ENCODE measurements around the gene MDFIC2. TPM values are rescaled to one million over a fixed set of nuclear protein-coding genes. Genes with fewer than 3 reads are reported as not detected.
"Not testable (repeated sequence)": the region's sequence is repeated elsewhere in the genome, so short reads cannot be mapped to it uniquely, and the experiment has no call there.

Gene MDFIC2
- total RNA-seq, 1 donor from 2014 or later = not detected

DNA sequence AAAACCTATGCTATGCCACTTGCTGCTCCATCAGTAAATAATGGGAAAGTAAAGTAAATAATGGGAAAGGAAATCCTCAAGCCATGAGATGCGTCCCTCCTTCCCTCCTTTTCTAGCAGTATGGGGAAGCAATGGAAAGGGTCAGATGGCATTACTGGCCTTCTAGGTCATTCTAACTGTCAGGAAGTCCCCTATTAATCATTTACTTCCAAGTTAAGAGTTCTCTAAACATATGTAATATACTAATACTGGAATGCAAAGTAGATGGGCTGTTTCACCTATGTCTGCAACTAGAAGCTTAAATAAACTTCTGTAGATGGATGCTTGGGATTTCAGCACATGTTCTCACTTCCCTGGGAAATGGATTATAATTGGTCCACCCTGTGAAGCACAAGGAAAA is 55.9 kb downstream of the MDFIC2 start:
- DNase-seq (ENCODE audit: low spot score) = no peak

DNA sequence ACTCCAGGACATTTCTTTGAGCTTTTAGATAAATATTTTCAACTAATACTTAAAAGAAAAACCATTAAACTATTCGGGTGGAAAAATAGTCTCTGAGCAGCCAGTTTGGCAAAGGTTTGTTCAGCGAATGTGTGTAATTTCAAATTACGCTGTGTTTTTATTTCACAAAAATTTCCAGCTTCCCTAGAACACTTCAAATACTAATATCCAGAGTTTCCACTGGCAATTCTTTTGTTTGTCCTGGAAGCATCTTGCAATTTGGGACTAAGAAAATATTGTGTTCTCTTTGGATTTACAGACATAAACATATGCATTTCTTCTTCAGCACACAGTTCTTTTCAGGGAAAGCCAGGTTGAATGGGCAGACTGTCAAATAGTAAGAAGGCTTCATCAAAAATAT is 61.9 kb downstream of the MDFIC2 start:
- no peak for DNase-seq (ENCODE audit: low spot score)

DNA sequence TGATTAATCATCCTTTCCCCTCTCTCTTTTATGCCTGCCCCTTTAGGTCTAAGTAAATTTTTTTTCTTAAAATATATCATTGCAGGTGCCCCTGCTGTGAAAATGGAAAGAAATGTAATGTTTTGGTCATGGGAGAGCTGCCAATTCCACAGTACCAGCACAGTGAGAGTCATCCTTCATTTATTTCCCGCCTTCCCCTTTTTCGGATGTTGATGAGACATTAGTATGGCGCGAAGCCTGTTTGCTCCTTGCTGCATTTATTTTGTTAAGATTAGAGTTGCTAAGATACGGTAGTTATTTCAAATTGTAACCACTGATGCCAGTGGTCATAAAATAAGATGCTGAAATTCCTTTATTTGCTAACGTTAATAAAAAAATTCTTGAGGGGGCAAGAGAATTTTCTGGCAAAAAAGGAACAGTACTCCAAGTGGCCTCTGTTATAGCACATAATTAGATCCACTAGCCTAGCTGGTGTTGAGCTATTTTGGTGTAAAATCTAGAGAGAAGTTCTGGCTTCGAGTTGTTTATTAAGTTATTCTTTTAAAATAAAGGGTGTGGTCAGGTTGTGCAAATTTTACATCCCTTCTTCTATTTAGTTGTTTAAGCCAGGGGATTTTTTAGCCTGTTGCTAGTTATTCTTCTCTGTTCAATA is 62.8 kb downstream of the MDFIC2 start:
- no peak for DNase-seq (ENCODE audit: low spot score)

DNA sequence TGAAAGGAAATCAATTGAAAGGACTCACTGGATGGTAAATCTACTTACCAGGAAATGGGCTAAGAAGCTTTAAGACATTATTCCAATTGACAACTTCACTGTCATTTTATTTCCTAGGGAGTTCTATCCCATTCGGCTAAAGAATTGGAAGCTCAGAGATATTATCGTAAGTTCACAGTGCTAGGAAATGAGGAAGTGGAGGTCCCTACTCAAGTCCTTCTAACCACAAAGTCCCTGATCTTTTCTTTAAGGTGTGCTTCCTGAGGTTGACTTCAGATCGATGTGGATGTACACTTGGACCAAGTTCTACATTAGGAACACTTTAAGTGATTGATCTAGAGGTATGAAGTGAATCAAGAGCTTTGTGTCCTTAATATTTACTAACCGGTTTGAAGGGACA is 63.6 kb downstream of the MDFIC2 start:
- DNase-seq (ENCODE audit: low spot score) = no peak

DNA sequence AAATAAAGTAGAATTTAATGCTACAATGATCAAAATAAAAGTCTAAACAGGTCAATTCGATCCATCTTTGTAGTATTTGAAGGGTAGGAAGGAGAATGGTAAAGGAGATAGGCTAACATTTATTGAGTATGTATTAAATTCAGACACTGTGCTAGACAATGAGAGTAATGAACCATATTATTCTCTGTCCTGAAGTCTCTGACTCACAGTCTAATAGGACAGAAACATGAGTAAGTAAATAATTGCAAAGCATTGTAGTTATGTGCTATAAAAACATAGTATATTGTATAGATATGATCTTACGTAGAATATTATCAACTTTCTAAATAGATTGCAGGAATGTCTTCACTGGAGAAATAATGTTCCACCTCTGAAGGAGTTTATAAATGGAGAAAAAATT is 64.5 kb downstream of the MDFIC2 start:
- no peak for DNase-seq (ENCODE audit: low spot score)

DNA sequence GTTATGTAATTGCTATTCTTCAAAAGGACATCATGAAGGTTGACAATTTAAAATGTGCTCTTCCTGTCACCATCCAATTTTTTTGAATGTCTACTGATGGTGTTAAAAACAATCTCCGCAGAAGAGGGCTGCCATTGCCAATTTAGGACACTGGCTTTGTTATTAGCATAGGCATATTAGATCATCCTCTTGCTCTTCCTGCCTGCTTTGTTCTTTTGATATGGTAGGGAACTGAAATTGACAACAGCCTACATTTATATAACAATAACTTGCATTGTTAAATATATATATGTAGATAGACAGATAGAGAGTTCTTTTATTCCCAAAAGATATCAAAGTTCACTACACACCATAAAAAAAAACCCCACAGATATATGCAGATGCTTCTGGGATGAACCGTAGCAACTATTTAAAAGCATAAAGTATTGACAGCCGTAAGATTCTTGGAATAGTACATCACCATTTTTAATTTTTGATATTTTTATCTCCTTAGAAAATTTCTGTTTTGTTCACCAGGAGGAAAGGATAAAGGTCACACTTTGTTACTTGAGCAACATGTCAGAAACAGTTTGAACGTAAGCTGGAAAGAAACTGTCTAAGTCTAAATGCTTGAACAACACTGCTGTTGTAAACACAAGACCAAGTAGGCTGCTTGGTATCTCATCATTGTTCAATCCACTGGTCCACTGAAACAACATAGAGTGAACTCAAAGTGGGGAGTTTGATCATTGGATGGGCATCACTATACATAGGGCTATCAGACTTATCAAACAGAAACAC is 66.5 kb downstream of the MDFIC2 start:
- DNase-seq (ENCODE audit: low spot score) = no peak

DNA sequence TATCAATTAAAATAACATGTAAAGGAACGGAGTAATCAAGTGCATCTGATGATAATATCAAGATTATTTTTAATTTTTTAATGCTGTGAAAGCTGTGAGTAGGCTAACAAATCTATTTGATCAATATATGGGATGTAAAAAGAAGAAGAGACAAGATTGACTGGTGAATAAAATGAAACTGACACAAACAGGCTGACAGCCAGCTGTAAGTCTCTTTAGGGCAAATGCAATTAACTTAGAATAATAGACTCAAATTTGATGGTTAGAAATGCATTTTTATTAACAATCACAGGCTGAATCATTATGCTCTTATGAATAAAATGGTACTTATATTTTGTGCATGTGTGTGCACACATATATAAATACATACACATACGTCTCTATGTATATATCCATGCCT is 68.0 kb downstream of the MDFIC2 start:
- DNase-seq (ENCODE audit: low spot score) = no peak

DNA sequence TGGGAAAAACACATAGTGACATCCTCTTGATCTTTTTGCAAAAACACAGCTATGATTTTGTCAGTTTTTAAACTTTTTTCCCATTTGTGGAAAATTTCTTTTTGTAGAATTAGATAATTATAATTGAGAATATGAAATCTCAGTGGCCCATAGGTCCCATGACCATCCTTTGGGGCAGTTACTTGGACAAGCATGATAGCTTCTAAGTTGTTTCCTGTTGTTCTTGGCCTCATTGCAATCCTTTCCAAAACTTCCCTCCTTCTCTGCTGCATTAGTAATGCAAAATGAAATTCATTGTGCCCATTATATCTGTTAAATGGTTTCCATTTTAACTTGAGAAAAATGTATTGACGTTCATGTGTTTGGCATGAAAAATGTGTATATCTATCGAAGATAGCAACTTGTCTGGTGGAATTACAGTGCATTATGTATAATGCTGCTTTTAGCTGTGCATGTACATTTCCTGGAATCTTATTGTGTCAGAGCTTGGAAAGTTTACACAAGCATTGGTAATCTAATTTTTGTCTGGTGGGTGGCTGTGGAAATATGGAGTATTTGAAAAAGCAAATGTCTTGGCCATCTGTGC is 70.0 kb downstream of the MDFIC2 start:
- DNase-seq (ENCODE audit: low spot score) = no peak

DNA sequence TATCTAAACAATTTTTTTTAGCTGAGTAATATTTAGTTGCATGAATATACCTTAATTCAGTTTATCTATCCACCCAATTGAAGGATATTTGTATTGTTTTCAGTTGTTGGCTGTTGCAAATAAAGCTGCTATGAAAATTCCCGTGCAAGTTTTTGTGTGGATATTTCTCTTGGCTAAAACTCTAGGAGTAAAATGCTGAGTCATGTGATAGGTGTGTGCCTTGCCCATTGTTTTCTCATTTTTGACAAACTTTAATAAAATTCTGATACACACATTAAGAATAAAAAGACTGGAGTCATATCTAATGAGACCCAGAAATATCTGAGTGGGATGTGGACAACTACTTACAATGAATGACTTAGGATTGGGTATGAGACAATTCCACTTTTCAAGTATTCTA is 78.6 kb downstream of the MDFIC2 start:
- no peak for DNase-seq (ENCODE audit: low spot score)

DNA sequence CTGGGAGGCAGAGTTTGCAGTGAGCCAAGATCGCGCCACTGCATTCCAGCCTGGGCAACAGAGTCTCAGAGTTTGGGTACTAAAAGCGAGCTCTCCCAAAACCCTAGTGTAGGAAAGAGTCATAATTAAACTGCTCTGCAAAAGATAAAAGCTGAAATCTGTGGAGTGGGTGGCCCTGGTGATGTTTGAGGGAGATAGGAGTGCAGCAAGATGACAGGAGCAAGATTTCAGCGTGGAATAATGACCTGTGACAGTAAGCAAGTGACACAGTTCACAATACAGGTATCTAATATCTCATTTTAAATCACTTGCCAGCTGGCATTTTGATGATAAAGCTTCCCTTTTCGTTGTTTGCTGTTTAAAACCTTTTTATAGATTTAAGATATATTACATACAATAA is 79.3 kb downstream of the MDFIC2 start:
- no peak for DNase-seq (ENCODE audit: low spot score)

DNA sequence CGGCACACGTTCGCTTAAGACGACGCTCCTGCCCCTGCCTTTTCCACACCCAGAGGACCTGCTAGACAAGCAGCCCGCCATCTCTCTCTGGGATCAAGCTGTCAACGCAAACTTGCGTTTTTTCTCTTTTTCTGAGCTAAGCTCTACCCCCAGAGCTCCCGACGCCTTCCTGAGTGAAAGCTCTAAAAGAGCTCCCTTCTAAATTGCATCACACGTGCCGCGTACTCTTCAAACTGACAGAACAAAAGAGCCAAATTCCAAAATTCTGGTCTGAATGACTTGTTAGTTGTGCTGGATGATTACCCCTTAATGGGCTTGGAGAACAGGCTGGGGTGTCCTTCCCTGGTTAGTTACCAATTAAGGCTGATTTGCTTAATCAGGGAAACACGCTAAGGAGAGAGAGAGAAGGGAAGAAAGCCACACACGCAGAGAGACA is 81.2 kb downstream of the MDFIC2 start:
- DNase-seq (ENCODE audit: low spot score) = no peak

DNA sequence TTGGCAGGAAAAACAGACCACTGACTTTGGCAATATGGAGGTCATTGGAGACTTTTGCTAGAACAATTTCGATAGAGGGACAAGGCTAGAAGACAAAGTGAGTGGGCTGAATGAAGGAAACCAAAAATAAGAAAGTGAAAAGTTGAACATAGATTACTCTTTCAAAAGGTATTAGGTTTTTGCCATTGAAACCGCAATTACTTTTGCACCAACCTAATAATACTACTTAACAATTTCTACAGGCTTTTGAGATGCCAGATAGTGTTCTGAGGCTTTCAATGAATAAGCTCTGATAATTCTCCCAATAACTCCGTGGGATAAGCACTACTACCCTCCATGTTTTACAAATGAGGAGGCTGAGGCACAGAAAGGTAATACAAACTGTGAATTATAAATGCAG is 85.0 kb downstream of the MDFIC2 start:
- DNase-seq (ENCODE audit: low spot score) = no peak

DNA sequence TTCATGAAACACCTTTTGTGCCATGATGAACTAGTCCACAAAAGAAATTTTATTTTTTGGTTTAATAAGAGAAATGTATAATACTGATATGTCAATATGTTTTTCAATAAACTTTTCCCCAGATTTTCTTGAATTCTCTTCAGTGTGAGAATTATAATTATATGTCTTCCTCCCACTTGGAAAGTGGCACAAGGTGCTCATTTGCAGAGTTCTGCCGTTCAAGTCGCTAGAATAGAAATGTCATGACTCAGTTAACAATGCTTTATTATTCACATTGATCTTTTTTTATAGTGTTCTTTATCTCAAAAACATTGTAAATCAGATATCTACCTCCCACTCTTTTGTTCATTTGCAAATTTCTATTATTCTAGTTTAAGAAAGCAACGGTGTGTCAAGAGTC is 87.3 kb downstream of the MDFIC2 start:
- no peak for DNase-seq (ENCODE audit: low spot score)

DNA sequence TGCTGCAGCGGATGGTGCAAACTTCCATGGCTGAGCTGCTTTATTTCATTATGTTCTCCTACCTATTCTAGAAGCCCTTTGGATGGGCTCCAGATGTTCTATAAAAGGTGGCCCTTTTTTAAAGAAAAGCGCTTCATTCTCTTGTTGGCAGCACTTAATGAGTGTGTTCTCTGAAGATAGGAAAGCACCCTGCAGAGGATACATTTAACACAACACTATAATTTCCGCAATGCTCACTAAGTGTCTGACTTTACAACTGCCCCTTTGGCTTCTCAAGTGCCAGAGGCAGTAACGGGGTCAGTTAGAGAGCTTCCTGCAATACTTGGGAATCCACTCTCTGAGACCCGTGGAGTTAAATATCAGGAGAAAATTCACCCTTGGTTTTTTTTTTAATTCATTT is 88.1 kb downstream of the MDFIC2 start:
- no peak for DNase-seq (ENCODE audit: low spot score)

DNA sequence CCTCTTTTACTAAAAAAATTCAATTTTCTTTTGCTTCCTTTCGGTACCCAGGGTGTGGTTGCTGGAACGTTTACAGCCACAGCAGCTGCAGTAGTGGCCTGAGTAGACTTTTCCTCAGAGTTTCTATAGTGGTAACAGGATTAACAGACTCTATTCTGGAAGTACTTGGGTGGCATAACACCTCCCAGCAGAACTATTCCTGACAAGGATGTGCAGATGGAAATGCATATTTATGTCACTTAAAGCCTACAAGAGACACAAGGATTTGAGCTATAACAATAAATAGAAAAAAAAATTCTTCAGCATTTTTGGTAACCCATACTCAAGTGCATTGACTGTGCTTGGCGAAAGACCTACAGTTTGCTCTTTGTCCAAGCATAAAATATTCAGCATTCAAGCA is 94.0 kb downstream of the MDFIC2 start:
- DNase-seq (ENCODE audit: low spot score) = no peak

DNA sequence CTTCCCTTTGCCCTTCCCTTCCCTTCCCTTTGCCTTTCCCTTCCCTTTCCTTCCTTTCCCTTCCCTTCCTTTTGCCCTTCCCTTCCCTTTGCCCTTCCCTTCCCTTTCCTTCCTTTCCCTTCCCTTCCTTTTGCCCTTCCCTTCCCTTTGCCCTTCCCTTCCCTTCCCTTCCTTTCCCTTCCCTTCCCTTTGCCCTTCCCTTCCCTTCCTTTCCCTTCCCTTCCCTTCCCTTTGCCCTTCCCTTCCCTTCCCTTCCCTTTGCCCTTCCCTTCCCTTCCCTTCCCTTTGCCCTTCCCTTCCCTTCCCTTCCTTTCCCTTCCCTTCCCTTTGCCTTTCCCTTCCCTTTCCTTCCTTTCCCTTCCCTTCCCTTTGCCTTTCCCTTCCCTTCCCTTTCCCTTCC is 101.2 kb downstream of the MDFIC2 start:
- DNase-seq (ENCODE audit: low spot score) = not testable (repeated sequence)

DNA sequence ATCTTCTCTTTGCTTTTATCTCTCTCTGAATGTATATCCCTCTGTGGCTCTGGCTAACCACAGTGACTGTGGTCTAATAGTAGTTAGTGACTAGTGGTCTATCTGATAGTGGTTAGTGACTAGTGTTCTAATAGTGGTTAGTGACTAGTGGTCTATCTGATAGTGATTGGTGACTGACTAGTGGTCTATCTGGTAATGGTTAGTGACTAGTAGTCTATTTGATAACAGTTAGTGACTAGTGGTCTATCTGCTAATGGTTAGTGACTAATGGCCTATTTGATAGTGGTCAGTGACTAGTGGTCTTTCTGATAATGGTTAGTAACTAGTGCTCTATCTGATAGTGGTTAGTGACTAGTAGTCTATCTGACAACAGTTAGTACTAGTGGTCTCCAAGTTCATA is 110.5 kb downstream of the MDFIC2 start:
- DNase-seq (ENCODE audit: low spot score) = no peak

DNA sequence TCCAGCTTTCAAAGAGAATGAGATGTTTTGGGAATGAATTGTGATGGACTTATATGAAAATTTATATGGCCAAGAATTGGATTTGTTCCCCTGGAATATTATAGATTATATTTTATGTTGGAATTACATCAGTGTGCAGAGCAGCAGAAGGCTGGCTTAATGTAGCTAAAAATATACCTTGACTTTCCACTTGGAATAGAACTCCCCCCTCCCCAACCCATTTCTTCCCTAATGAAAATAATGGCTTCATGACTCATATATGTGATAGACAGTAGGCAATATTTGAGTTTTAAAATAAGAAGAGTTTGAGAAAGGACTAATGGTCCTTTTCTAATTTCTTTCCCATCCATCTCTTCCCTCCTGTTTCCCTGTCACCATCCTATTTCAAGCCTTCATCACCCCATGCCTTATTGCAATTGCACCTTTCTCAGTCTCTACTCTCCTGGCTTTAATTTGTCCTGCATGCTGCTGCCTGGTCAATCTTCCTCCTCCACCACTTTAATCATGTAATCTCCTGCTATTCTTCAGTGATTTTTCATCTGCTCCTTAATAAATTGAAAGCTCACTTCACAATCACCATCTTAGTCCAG is 122.5 kb downstream of the MDFIC2 start:
- no peak for DNase-seq (ENCODE audit: low spot score)

DNA sequence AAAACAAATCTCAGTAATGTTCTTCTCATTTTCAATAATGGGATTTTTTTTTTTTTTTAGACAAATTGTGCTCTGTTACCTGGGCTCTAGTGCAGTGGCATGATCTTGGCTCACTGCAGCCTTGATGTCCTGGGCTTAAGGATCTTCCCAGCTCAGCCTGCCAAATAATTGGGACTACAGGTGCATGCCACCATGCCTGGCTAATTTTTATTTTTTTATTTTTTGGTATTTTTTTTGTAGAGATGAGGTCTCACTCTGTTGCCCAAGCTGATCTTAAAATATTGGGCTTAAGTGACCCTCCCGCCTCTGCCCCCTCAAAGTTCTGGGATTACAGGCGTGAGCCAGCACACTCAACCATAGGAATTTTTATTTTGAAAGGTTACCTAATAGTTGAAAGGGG is 126.2 kb downstream of the MDFIC2 start:
- no peak for DNase-seq (ENCODE audit: low spot score)

DNA sequence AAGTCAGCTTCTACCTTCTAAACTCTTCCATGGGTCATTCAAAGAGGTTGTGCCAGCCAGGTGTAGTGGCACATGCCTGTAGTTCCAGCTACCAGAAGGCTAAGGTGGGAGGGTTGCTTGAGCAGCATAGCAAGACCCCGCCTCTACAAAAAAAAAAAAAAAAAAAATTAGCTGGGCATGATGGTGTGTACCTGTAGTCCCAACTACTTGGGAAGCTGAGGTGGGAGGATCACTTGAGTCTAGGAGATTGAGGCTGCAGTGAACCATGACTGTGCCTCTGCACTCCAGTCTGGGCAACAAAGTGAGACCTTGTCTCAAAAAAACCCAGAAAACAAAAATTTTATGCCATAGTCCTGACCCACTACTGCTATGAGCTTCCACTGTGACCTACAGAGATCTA is 126.8 kb downstream of the MDFIC2 start:
- DNase-seq (ENCODE audit: low spot score) = no peak

DNA sequence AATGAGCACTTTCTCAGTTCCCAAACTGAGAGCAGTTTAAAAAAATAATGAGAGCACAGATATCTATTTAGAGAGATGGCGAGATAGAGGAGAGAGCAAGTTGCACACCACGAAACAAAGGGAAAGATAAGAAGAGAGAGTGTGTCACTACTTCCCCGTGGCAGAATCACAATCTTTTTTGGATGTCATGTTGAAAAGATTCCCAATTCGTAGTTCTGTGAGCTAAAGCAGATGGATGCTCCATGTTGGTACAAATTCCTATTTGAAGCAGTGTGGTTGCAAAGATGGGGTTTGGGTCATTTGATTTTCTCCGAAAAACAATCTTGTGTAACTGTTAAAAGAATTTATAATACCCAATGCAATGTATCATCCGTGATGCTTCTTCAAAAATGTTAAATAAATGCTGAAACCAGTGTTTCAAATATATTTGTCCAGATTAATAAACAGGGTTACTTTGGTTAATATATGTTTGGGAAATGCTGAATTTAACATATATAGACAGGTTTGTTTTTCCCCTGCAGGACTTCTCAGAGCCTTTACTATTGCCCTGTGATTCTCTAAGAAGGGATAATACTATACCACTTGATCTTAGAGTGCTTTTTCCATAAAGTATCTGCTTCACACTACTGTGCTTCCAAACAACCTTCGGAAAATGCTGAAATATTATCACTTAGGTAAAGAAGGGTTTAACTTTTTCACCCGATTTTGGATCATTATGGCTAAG is 128.5 kb downstream of the MDFIC2 start:
- no peak for DNase-seq (ENCODE audit: low spot score)

DNA sequence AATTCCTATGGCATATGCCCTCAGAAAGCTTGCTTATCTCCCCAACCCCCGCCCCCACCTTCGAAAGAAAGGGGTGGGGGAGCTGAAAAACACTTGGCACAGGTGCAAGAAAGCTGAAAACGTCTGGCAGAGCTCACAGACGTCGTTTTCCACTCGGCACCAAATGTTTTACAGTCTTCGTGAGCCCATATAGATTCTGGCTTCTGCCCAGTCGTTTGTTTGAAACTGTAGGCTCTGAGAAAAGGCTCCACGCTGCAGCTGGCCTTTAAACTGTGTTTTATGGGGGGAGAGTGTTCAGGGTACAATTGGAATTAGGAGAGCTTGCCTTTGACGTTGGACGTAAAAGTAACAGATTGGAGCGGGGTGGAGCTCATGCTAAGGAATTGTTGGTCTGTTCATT is 130.3 kb downstream of the MDFIC2 start:
- DNase-seq (ENCODE audit: low spot score) = no peak

Data from mucosa of gallbladder (tissue), 1 donor.